HG03571 (cell line): ENCODE measurements around the gene TMPRSS11A.

Source experiments
- ATAC-seq: cut with Tn5 transposase; IDR thresholded peaks from one replicate; pipeline ENCODE4 v1.9.1; 2021; ENCODE audit not compliant: unreplicated experiment

Gene TMPRSS11A

GRCh38 chr4:67912080-67912479, 51.2 kb downstream of the TMPRSS11A start:
- no peak for ATAC-seq

DNA sequence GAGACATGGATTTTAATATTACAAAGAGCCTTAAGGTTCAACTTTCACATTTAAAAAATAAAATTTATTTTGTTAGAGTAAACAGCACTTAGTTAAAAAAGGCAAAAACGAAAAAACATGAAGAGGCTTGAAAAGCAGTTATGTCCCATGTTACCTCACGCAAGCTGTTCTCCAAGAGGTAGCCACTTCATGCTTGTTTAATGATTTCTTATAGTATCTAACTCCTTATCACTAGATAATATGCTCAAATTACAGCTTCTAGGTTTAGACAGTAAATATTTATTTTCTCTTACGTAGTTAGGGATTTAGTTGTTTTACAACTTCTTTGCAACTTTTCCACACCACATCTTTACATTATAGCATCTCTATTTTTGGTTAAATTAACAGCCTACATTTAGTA, 51.7 kb downstream of the TMPRSS11A start:
- no peak for ATAC-seq

GRCh38 chr4:67911141-67911540, 52.2 kb downstream of the TMPRSS11A start:
- ATAC-seq = no peak

- ATAC-seq = no peak
Measured at GRCh38 chr4:67910585-67910905, 52.7 kb downstream of the TMPRSS11A start.

DNA sequence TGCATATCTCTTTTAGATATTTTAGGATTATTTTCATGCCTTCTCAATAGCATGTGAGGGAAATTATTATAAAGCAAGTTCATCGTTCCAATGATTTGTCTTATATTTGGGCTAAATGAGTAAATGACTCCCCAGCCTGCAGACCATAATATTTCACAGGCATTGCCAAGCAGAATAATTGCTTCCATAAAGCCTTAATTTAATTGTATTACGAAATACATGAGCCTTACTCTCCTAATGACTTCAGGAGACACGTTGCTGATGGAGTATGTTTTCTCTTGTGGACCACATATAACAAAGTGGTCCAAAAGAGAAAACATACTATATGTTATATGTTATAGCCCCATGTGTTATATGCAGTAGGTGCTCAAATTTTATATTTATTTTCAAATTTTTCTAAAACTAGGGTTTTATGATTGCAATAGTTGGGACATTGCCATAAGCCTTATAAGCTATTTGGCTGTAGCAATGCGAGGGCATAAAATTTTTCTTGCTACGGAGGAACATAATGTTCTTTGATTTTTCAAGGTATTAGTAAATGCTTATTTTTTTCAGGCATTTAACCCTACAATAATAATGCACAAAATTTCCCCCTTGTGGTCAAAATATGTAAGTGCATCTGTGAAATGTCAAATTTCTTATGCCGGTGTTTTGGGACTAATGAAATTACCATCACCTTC, 53.2 kb downstream of the TMPRSS11A start:
- ATAC-seq = no peak

DNA sequence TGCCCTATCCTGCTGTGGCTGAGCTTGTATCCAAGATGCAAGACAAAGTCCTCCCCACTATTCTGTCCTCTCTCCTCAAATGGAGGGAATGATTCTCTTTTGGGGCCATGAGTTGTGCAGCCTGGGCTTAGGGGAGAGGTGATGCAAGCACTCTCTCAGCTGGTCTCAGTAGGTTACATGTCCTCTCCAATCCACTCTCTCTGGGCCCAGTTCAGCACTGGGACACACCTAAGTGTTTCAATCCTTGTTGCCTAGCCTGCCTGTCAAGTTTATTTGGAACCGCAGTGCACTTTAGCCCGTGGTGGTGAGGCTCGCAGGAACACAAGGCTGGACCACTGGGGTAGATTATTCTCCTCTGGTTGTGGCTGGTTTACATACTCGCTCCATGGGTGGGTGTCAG, 55.6 kb downstream of the TMPRSS11A start:
- no peak for ATAC-seq

DNA sequence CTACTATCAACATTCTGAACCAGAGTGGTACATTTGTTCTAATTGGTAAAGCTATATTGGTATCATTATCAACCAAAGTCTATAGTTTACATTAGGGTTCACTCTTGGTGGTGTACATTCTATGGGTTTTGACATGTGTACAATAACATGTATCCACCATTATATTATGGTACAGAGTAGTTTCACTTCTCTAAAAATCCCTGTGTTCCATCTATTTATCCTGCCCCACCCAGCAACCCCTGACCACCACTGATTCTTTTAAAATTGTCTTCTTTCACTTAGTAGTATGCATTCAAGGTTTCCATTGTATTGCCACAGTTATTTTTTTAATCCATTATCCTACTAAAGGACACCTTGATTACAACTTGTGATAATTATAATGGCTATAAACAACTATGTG, 64.2 kb downstream of the TMPRSS11A start:
- no peak for ATAC-seq

DNA sequence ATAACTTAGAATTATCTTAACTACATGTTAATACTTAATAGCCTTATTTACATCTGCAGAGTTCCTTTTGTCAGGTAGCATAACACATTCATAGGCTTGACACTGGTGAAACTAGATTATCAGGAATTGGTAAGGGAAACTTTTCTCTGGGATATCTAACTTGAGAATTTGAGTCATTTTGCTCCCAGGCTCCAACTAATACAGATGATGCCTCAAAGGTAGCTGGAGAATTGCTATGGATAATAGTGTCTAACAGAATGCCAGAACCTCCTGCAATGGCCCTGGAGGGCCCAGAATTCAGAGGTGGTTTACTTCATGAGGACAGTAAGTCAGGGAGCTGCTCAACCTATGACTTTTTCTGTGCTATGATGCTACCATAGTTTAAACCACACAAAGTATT, 65.6 kb downstream of the TMPRSS11A start:
- no peak for ATAC-seq

- ATAC-seq = no peak
Measured at GRCh38 chr4:67896421-67897065, 66.8 kb downstream of the TMPRSS11A start.

- ATAC-seq = no peak
Measured at GRCh38 chr4:67894659-67895058, 68.6 kb downstream of the TMPRSS11A start.

GRCh38 chr4:67892905-67893304, 70.4 kb downstream of the TMPRSS11A start:
- ATAC-seq = no peak

DNA sequence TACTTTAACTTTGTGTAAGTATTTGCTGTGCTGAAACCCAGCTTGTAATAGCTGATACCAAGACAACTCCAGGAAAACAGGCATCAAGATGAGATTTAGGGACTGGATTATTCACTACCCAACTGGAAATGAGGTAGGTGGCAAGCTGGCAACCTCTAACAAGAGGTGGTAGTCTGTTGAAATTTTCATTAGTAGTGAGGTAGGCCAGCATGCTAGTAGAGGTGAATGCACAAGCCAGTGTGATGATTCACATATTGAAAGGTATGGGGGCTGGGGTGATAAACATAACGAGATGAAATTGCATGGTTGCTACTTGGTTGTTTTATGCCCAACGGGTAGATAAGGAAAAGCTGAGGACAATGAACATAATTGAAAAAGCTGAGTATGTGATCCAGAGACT, 71.0 kb downstream of the TMPRSS11A start:
- ATAC-seq = no peak

DNA sequence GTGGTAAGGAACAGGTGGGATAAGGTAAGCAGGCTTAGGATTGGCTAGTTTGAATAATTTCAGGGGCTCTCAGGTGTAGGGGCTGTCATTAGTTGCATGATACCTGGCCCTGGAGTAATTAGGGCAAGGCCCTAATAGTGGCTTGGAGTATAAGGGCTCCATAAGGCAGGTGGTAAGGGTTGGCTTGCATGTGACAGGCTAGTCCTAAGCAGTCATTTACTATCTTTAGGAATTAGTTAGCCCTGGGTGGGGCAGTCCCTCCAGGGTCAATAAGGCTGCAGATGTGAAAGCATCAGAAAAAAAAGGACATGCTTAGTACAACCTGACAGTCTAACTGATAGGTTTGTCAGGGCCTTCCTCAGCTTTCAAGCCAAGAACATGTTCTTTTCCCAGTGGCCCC, 71.6 kb downstream of the TMPRSS11A start:
- no peak for ATAC-seq

- ATAC-seq = no peak
Measured at GRCh38 chr4:67886281-67886680, 77.0 kb downstream of the TMPRSS11A start.

- ATAC-seq = no peak
Measured at GRCh38 chr4:67885762-67886161, 77.5 kb downstream of the TMPRSS11A start.

DNA sequence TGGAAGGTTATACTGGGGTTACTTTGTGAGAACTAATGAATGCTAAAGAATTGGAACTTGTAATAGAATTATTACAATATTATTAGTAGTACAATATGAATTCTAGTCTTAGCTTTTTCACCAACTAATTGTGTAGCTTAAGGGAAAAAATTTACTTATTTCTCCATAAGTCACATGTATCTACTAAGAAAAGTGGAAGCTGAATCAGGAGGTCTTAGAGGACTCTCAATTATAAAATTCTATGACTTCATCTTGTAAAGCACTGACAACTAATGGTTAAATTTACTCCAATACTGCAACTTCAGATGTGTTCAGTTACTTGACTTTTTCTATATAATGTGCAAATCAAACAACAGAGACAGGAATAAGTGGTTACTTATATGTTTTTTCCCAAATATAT, 78.6 kb downstream of the TMPRSS11A start:
- no peak for ATAC-seq

DNA sequence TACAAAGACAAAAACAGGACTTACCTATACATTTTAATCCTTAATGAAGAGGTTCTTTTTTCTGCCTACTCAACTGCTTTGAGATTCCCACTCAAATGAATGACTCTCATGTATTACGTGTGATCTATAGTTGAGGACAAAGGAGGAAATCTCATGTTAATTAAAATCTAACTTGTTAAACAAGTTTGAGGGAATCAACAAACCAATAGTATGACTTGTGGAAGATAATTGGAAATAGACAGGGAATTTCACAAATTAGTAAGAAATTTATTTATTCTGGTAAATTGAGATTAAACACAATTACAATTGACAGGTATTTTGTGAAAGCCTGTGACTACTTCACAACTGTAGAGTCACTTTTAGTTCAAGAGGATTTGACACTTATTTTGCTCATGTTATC, 79.4 kb downstream of the TMPRSS11A start, which contains the start of gene TMPRSS11D:
TMPRSS11D (minus strand) TSS at position 101 of the 400 bp plus-strand sequence; CDS start at position 32, 69 bp downstream.
- no peak for ATAC-seq

- ATAC-seq = no peak
Measured at GRCh38 chr4:67883458-67883857, 79.8 kb downstream of the TMPRSS11A start.

DNA sequence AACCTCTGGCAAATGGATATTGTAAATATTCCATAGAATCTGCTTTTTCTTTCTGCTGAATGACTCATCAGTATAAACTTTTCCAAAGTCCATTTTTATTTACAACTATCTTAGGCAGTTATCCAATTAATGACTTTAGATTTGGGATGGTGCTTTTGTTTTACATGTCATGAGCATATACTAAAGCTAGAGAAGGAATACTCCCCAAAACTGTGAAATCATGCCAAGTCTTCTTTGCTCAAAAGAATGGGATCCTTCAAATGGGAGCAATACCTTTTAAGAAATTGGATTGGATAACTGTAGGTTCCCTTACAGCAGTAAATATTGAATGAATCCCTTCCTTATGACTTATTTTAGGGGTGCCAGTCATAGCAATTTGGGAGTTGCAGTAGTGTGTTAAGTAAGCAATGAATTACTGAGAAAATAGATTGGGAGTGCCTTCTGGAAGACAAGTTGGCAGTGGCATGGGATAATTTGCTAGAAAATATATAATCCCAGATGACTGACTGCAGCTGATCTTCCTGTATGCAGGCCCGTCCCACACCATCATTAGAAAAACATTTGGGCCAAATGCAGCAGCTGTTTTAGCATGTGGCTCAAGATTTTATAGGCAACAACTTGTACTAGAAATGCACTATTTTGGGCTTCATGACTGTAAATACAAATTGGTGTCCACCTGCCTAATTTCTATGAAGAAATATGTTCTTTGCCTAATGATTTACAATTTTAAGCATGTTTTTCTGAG, 82.3 kb downstream of the TMPRSS11A start:
- ATAC-seq = no peak

- no peak for ATAC-seq
Measured at GRCh38 chr4:67879486-67879885, 83.8 kb downstream of the TMPRSS11A start.

GRCh38 chr4:67877086-67877485, 86.2 kb downstream of the TMPRSS11A start:
- no peak for ATAC-seq

- no peak for ATAC-seq
Measured at GRCh38 chr4:67874986-67875385, 88.3 kb downstream of the TMPRSS11A start.
